Uterus (tissue), 2 donors: Measurements from ENCODE around the gene ARHGEF17.

Experiments
- POLR2A ChIP-seq, 2 donors: fragments of 450-650 bp; IDR thresholded peaks; one replicate each; pipeline ENCODE4 v1.6.1; 2016; ENCODE audit warnings: antibody characterized with exemption in 2 of 2, mild to moderate bottlenecking in 1 of 2, moderate library complexity in 1 of 2
- TF ChIP-seq, protein P1 (sequence below), 4 experiments: fragments of 200-600 bp in 2 of 4; fragments of 450-650 bp in 2 of 4; sonication (generic) in 2 of 4; IDR thresholded peaks; one replicate each; pipeline ENCODE4 v1.5.1; 2016 to 2019; ENCODE audit warnings: antibody characterized with exemption in 4 of 4, mild to moderate bottlenecking in 2 of 4, moderate library complexity in 1 of 4

DNA sequence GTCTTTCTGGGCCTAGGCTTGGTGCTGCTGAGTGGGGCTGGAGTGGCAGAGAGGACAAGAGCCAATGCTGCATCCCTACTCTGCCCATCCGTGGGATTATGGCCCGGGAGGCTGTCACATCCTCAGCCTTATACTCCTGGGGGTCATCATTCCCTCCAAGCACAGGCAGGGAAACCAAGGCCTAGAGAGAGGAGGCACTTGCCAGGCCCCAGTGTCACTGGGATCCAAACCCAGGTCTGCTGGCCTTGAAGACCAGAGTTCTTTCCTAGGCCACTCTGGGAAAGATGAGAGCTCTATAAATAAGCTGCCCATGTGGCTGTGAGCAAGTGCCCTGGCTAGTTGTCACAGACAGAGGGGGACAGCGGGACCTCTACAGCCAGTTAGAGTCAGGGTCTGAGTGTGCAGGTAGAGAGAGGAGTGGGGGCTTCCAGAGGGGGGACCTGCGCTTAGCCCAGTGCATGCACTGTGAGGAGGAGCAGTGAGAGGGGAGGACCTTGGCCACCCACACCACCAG lies 72.9 kb downstream of the ARHGEF17 start:
- TF ChIP-seq, protein P1, sequence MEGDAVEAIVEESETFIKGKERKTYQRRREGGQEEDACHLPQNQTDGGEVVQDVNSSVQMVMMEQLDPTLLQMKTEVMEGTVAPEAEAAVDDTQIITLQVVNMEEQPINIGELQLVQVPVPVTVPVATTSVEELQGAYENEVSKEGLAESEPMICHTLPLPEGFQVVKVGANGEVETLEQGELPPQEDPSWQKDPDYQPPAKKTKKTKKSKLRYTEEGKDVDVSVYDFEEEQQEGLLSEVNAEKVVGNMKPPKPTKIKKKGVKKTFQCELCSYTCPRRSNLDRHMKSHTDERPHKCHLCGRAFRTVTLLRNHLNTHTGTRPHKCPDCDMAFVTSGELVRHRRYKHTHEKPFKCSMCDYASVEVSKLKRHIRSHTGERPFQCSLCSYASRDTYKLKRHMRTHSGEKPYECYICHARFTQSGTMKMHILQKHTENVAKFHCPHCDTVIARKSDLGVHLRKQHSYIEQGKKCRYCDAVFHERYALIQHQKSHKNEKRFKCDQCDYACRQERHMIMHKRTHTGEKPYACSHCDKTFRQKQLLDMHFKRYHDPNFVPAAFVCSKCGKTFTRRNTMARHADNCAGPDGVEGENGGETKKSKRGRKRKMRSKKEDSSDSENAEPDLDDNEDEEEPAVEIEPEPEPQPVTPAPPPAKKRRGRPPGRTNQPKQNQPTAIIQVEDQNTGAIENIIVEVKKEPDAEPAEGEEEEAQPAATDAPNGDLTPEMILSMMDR (IDR thresholded peaks at IDR 0.05), result no peak
- TF ChIP-seq POLR2A (IDR thresholded peaks at IDR 0.05), result no peak
